Erythroblast (primary cell): ENCODE results near the gene TTC21A.

ENCODE experiments used
- GATA1 ChIP-seq: IDR thresholded peaks from 2 replicates; pipeline ENCODE4 v1.6.1; 2011; ENCODE audit warnings: low read depth, mild to moderate bottlenecking, control low read depth, low read length, moderate library complexity
- POLR2A ChIP-seq: IDR thresholded peaks from 2 replicates; pipeline ENCODE4 v1.6.1; 2011; ENCODE audit warnings: mild to moderate bottlenecking, low read length

DNA sequence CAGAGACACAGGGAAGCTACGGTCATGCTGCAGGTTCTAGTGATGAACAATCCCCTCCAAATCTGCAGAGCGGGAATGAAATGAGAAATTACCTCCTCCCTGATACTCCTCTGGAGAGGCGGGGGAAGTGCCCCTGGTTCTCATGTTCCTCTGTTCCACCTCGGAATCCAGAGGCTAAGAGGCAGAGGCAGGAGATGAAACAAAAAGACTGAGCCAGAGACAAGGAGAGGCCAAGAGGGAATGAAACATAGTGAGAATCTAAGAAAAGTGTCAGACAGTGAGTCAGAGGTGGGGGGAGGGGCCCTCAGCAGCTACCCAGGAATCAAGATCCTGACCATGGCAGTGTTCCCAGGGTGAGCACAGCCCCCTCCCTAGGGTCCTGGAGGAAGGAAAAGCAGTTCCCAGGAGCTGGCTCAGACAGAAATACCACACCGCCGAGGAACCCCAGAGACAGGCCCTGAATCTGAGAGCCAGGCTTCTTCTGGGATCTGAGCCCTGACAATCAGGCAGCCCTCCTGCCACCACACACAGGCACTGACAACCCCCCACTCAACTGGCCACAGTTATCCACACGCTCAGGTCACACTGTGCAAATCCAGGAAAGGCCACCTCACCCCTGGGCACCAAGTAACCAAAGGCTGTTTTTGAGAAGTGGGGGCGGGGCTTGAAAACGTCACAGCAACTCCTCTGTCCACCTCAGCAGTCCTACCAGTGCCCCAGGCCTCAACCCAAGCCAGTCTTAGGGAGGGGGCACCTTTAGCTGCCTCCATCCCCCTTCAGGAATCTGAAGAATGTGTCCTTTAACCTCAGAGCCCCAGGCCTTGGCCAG, 43.5 kb downstream of the TTC21A start:
- TF ChIP-seq POLR2A (peak; percentile 32), GATA1 (no peak)
